GM23338 (cell line): ENCODE results near the gene COQ8B. TPM values are rescaled to one million over a fixed set of nuclear protein-coding genes. Genes with fewer than 3 reads are reported as not detected.

ENCODE experiments used
- CREB1 ChIP-seq: fragments of 250-450 bp; sonication (Bioruptor Pico); IDR thresholded peaks from 2 replicates; pipeline ENCODE4 v1.5.0; 2020; ENCODE audit warnings: low read depth, mild to moderate bottlenecking, moderate library complexity
- JUNB ChIP-seq: IDR thresholded peaks from one replicate; pipeline ENCODE4 v1.6.1; 2016; ENCODE audit warnings: antibody characterized with exemption; ENCODE audit not compliant: unreplicated experiment
- REST ChIP-seq: IDR thresholded peaks from one replicate; pipeline ENCODE4 v1.6.1; 2018; ENCODE audit warnings: antibody characterized with exemption; ENCODE audit not compliant: unreplicated experiment
- ZNF331 ChIP-seq: fragments of 250-450 bp; sonication (Bioruptor Pico); IDR thresholded peaks from 2 replicates; pipeline ENCODE4 v1.5.0; 2020; ENCODE audit warnings: low read depth, mild to moderate bottlenecking, moderate library complexity
- polyA plus RNA-seq: library from polyadenylated mRNA; unstranded; fragments of >200 nt; fragmentation: Nextera tagmentation; extraction: Ambion mirVana; gene quantifications from 2 replicates; pipeline ENCODE4 v1.2.1, GENCODE V29; 2016
- total RNA-seq: library from RNA; depleted of rRNA; stranded (reverse); fragments of >200 nt; shearing (Covaris generic); gene quantifications from 2 replicates; pipeline ENCODE4 v1.2.3, GENCODE V29; 2014
- TF ChIP-seq, protein P1 (sequence below): fragments of 250-450 bp; sonication (Bioruptor Pico); IDR thresholded peaks from 2 replicates; pipeline ENCODE4 v1.5.0; 2020; ENCODE audit warnings: mild to moderate bottlenecking, moderate library complexity

COQ8B gene
- total and polyA plus RNA-seq, 2 experiments from 2014 or later: 13.9 to 59.6 TPM

- TF ChIP-seq REST (no peak), JUNB (no peak), CREB1 (CRISPR knock-in tag) (no peak), ZNF331 (CRISPR knock-in tag) (no peak)
- TF ChIP-seq, protein P1, sequence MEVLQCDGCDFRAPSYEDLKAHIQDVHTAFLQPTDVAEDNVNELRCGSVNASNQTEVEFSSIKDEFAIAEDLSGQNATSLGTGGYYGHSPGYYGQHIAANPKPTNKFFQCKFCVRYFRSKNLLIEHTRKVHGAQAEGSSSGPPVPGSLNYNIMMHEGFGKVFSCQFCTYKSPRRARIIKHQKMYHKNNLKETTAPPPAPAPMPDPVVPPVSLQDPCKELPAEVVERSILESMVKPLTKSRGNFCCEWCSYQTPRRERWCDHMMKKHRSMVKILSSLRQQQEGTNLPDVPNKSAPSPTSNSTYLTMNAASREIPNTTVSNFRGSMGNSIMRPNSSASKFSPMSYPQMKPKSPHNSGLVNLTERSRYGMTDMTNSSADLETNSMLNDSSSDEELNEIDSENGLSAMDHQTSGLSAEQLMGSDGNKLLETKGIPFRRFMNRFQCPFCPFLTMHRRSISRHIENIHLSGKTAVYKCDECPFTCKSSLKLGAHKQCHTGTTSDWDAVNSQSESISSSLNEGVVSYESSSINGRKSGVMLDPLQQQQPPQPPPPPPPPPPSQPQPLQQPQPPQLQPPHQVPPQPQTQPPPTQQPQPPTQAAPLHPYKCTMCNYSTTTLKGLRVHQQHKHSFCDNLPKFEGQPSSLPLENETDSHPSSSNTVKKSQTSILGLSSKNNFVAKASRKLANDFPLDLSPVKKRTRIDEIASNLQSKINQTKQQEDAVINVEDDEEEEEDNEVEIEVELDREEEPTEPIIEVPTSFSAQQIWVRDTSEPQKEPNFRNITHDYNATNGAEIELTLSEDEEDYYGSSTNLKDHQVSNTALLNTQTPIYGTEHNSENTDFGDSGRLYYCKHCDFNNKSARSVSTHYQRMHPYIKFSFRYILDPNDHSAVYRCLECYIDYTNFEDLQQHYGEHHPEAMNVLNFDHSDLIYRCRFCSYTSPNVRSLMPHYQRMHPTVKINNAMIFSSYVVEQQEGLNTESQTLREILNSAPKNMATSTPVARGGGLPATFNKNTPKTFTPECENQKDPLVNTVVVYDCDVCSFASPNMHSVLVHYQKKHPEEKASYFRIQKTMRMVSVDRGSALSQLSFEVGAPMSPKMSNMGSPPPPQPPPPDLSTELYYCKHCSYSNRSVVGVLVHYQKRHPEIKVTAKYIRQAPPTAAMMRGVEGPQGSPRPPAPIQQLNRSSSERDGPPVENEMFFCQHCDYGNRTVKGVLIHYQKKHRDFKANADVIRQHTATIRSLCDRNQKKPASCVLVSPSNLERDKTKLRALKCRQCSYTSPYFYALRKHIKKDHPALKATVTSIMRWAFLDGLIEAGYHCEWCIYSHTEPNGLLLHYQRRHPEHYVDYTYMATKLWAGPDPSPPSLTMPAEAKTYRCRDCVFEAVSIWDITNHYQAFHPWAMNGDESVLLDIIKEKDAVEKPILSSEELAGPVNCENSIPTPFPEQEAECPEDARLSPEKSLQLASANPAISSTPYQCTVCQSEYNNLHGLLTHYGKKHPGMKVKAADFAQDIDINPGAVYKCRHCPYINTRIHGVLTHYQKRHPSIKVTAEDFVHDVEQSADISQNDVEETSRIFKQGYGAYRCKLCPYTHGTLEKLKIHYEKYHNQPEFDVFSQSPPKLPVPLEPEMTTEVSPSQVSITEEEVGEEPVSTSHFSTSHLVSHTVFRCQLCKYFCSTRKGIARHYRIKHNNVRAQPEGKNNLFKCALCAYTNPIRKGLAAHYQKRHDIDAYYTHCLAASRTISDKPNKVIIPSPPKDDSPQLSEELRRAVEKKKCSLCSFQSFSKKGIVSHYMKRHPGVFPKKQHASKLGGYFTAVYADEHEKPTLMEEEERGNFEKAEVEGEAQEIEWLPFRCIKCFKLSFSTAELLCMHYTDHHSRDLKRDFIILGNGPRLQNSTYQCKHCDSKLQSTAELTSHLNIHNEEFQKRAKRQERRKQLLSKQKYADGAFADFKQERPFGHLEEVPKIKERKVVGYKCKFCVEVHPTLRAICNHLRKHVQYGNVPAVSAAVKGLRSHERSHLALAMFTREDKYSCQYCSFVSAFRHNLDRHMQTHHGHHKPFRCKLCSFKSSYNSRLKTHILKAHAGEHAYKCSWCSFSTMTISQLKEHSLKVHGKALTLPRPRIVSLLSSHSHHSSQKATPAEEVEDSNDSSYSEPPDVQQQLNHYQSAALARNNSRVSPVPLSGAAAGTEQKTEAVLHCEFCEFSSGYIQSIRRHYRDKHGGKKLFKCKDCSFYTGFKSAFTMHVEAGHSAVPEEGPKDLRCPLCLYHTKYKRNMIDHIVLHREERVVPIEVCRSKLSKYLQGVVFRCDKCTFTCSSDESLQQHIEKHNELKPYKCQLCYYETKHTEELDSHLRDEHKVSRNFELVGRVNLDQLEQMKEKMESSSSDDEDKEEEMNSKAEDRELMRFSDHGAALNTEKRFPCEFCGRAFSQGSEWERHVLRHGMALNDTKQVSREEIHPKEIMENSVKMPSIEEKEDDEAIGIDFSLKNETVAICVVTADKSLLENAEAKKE (CRISPR knock-in tag): no peak
Measured at GRCh38 chr19:40662925-40663694, 53.6 kb downstream of the COQ8B start (continued).
